ENCODE data around the gene BMP15. TPM values are rescaled to one million over a fixed set of nuclear protein-coding genes. Genes with fewer than 3 reads are reported as not detected.

The BMP15 gene
- total and polyA plus RNA-seq, 2 of the 8 experiments (the other 6 are each of a cell fraction or from before 2014, with no cell fraction given): not detected

DNA sequence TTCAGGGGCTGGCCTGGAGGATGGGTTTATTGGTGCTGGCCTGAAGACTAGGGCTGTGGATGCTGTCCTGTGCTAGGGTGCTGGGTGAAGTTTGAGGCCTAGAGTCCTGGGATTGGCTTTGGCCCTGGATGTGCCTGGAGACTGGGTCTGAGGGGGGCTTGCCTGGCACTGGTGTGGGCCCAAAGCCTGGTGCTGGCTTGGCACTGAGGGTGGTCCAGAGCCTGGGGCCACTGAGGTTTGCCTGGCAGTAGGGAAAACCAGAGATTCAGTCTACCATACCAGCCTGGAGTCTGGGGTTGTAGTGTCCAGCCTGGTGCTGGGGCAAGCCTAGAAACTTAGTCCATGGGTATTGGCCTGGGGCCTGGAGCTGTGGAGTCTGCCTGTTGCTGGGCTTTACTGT lies 16.6 kb downstream of the BMP15 start:
- no peak overlapping the region for H3K4me3 ChIP-seq (ENCODE audit: extremely low read depth in 1 of 4, insufficient read depth in 2 of 4, low read depth in 3 of 4, low read length in 4 of 4)
- DNase-seq (ENCODE audit: low read depth in 1 of 2, low spot score in 2 of 2) (no peak), FAIRE-seq (no peak)
- H4K8ac ChIP-seq (ENCODE audit: extremely low read depth, insufficient read depth, low read length): no peak overlapping the region
- no peaks in the 10 kb centered on the region for H3K23me2 ChIP-seq (ENCODE audit: low read depth, low read length)
- H4K20me1 ChIP-seq (replicated peaks in 1 of 2; ENCODE audit: control insufficient read depth in 1 of 2, insufficient read depth in 2 of 2, low read length in 2 of 2): no peaks in the 10 kb centered on the region
- no peak overlapping the region for H2BK5ac ChIP-seq (ENCODE audit: low read depth, low read length)
- H3K23ac ChIP-seq (ENCODE audit: insufficient read length): no peak overlapping the region
- H3K4ac ChIP-seq (replicated peaks; ENCODE audit: insufficient read length, low read depth, low read length): no peak overlapping the region
- no peak overlapping the region for H3K18ac ChIP-seq (ENCODE audit: extremely low read depth, low read length)
- ChIA-PET POLR2A (ENCODE audit: partially characterized antibody) (no interaction called here), CTCF (ENCODE audit: partially characterized antibody) (no interaction called here)
- no peaks in the 10 kb centered on the region for H3K79me1 ChIP-seq (ENCODE audit: low read depth, low read length)
- H3K9ac ChIP-seq (replicated peaks in 1 of 4; ENCODE audit: extremely low read depth in 1 of 4, low read depth in 3 of 4, low read length in 3 of 4): no peak overlapping the region
- H2BK15ac ChIP-seq (ENCODE audit: low read length): no peak overlapping the region
- H4K5ac ChIP-seq (ENCODE audit: insufficient read length, low read depth, low read length): no peak overlapping the region
- no peak overlapping the region for H2BK20ac ChIP-seq (ENCODE audit: low read length)
- H2BK12ac ChIP-seq (ENCODE audit: low read depth, low read length): no peak overlapping the region; the same call in 1 of the 2 replicates
- no peak overlapping the region for H2AFZ ChIP-seq (ENCODE audit: low read length)
- H3K14ac ChIP-seq (ENCODE audit: insufficient read length): no peak overlapping the region
- no peaks in the 10 kb centered on the region for H3K27me3 ChIP-seq (replicated peaks in 1 of 4; ENCODE audit: control insufficient read depth in 3 of 4, extremely low read depth in 1 of 4, insufficient read depth in 3 of 4, low read length in 3 of 4)
- no peak overlapping the region for H3K27ac ChIP-seq (ENCODE audit: low read depth, low read length)
- H3K9me3 ChIP-seq (ENCODE audit: insufficient read depth in 2 of 2, low read depth in 1 of 2, low read length in 1 of 2): no peaks in the 10 kb centered on the region
- H2BK120ac ChIP-seq (replicated peaks; ENCODE audit: low read depth, low read length): no peak overlapping the region
- H3K4me2 ChIP-seq (ENCODE audit: insufficient read depth in 1 of 2, low read depth in 2 of 2, low read length in 2 of 2): no peak overlapping the region
- H4K91ac ChIP-seq (replicated peaks; ENCODE audit: insufficient read length, low read length): no peak overlapping the region
- no peak overlapping the region for H2AK5ac ChIP-seq (ENCODE audit: low read depth, low read length)
- H3K4me1 ChIP-seq (replicated peaks in 1 of 4; ENCODE audit: control insufficient read depth in 3 of 4, insufficient read depth in 4 of 4, low read length in 3 of 4): no peaks in the 10 kb centered on the region
- H3K79me2 ChIP-seq (ENCODE audit: control insufficient read depth in 1 of 2, insufficient read depth in 2 of 2, low read length in 2 of 2): no peaks in the 10 kb centered on the region
- no peaks in the 10 kb centered on the region for H3K36me3 ChIP-seq (ENCODE audit: control insufficient read depth in 2 of 4, insufficient read depth in 4 of 4, low read length in 3 of 4)
- no peak overlapping the region for H3K56ac ChIP-seq (replicated peaks; ENCODE audit: insufficient read length, low read depth, low read length)
- no peak for TF ChIP-seq ZNF274 (IDR thresholded peaks at IDR 0.05; ENCODE audit: borderline replicate concordance, extremely low read depth, low read length)
- no peak for TF ChIP-seq TCF12 (IDR thresholded peaks at IDR 0.05; ENCODE audit: low read depth, low read length)
- no peak for TF ChIP-seq CTBP2 (IDR thresholded peaks at IDR 0.05; ENCODE audit: borderline replicate concordance, insufficient read depth, insufficient read length, low read length)
- no peak for TF ChIP-seq CTCF (IDR thresholded peaks at IDR 0.05; ENCODE audit: control extremely low read depth in 1 of 3, insufficient read depth in 1 of 3, low read depth in 1 of 3, low read length in 3 of 3)
- TF ChIP-seq BRCA1 (IDR thresholded peaks at IDR 0.05; ENCODE audit: low read depth, low read length): no peak
- TF ChIP-seq RNF2 (IDR thresholded peaks at IDR 0.05; ENCODE audit: borderline replicate concordance, low read depth, low read length, missing control alignments, poor library complexity, severe bottlenecking): no peak
- TF ChIP-seq JUN (IDR thresholded peaks at IDR 0.05; ENCODE audit: low read depth, low read length): no peak
- TF ChIP-seq BCL11A (IDR thresholded peaks at IDR 0.05; ENCODE audit: low read depth in 2 of 2, low read length in 2 of 2): no peak
- TF ChIP-seq YY1 (IDR thresholded peaks at IDR 0.05; ENCODE audit: low read depth, low read length): no peak
- TF ChIP-seq USF2 (IDR thresholded peaks at IDR 0.05; ENCODE audit: low read length): no peak
- TF ChIP-seq EZH2 (IDR thresholded peaks at IDR 0.05; ENCODE audit: low read depth, low read length, severe bottlenecking): no peak

All from H1 (cell line).